ENCODE measurements around the gene SORL1. TPM values are rescaled to one million over a fixed set of nuclear protein-coding genes. Genes with fewer than 3 reads are reported as not detected.

The SORL1 gene
- total and polyA plus RNA-seq, 9 of the 15 experiments (the other 6 are each of a cell fraction or from before 2014, with no cell fraction given) = 0.01 to 0.66 TPM; not detected in 7

GRCh38 chr11:121589946-121590537, 137.9 kb downstream of the SORL1 start:
- Histone ChIP-seq H3K27ac (ENCODE audit: extremely low read depth, low read depth, low read length) (no peak overlapping the region), H2AFZ (ENCODE audit: low read depth, low read length) (no peak overlapping the region), H4K20me1 (replicated peaks; ENCODE audit: control insufficient read depth, insufficient read depth, low read length) (no peaks in the 10 kb centered on the region; the same call in 1 of the 2 replicates), H3K79me2 (ENCODE audit: control insufficient read depth, insufficient read depth, low read length) (no peaks in the 10 kb centered on the region), H3K4me3 (no peak overlapping the region), H3K9me3 (replicated peaks; ENCODE audit: control insufficient read depth, insufficient read depth, low read depth, low read length) (no peaks in the 10 kb centered on the region), H3K36me3 (ENCODE audit: control insufficient read depth, insufficient read depth, low read length) (no peaks in the 10 kb centered on the region), H3K4me1 (replicated peaks in 1 of 2; ENCODE audit: control insufficient read depth in 2 of 2, insufficient read depth in 2 of 2, low read length in 2 of 2) (peaks cover 0 to 2% of the 10 kb centered on the region in 2 experiments; a peak in 2 of 5 replicates), H3K9me1 (ENCODE audit: control insufficient read depth, insufficient read depth, low read length) (no peaks in the 10 kb centered on the region), H3K9ac (ENCODE audit: insufficient read depth in 1 of 2, low read depth in 2 of 2, low read length in 2 of 2) (no peak overlapping the region), H3K4me2 (ENCODE audit: insufficient read depth, low read length) (no peak overlapping the region), H3K27me3 (ENCODE audit: control insufficient read depth in 2 of 2, insufficient read depth in 2 of 2, low read length in 2 of 2) (peaks cover 0 to 11% of the 10 kb centered on the region in 2 experiments; a peak in 2 of 5 replicates)
- ChIA-PET POLR2A (no interaction called here), CTCF (ENCODE audit: low intra/inter-chr PET ratio) (no interaction called here)
- no peak for FAIRE-seq
- no peak for ATAC-seq
- 4% methylated on average over 5 of the region's 5 CpGs for WGBS (ENCODE audit: insufficient coverage, low coverage, missing lambda C conversion rate)
- BruUV-seq (replicated peaks) = no TSS peak
- DNase-seq (ENCODE audit: extremely low read depth in 1 of 4, low spot score in 3 of 4) = no peak
- in situ Hi-C loops (cut with MboI) (loop anchor here (10.0 kb wide), 3 partner anchors 265 to 1065 kb away; no protein-coding TSS in a partner anchor), intact Hi-C loops (cut with micrococcal nuclease) (loop anchor here (2.0 to 10.0 kb wide), 3 partner anchors 135 to 638 kb away; partner anchors contain the start of genes SORL1 and SORL1-AS1)
- TF ChIP-seq SMC3 (conservative IDR thresholded peaks at IDR 0.05; ENCODE audit: insufficient read depth, low read depth, low read length) = no peak
- no peak for TF ChIP-seq SPI1 (IDR thresholded peaks at IDR 0.05; ENCODE audit: borderline replicate concordance, low read depth, low read length)
- TF ChIP-seq SUPT5H (IDR thresholded peaks at IDR 0.05) = no peak
- no peak for TF ChIP-seq E2F6 (IDR thresholded peaks at IDR 0.05; ENCODE audit: borderline replicate concordance in 1 of 2, extremely low read depth in 1 of 2, insufficient read depth in 1 of 2, insufficient read length in 1 of 2, low read depth in 1 of 2, low read length in 1 of 2, poor library complexity in 1 of 2, severe bottlenecking in 1 of 2)
- TF ChIP-seq RB1 (IDR thresholded peaks at IDR 0.05; ENCODE audit: low read depth) = no peak
